SU-DHL-6 (cell line): ENCODE measurements around the gene FUT9.

Source experiments
- CTCF ChIP-seq: fragments of 200-600 bp; sonication (generic); IDR thresholded peaks from one replicate; pipeline ENCODE4 v1.5.1; 2017; ENCODE audit warnings: antibody characterized with exemption, mild to moderate bottlenecking, low read length, moderate library complexity; ENCODE audit not compliant: insufficient read depth, poor library complexity, severe bottlenecking
- EZH2phosphoT487 ChIP-seq: fragments of 200-600 bp; sonication (generic), shearing (Covaris generic); conservative IDR thresholded peaks from 2 replicates; pipeline ENCODE4 v1.6.1; 2018; ENCODE audit warnings: mild to moderate bottlenecking, antibody characterized with exemption, low read length, moderate library complexity, mixed read lengths

GRCh38 chr6:96002912-96003311, 12.9 kb upstream of the FUT9 start:
- TF ChIP-seq CTCF: no peak
- TF ChIP-seq EZH2phosphoT487: no peak
